ENCODE measurements around the gene MCRS1. TPM values are rescaled to one million over a fixed set of nuclear protein-coding genes. Genes with fewer than 3 reads are reported as not detected.

Gene MCRS1
- total and polyA plus RNA-seq, 2 donors (not counting 3 experiments of a cell fraction or from before 2014, with no cell fraction given): 71.1 to 99.3 TPM

DNA sequence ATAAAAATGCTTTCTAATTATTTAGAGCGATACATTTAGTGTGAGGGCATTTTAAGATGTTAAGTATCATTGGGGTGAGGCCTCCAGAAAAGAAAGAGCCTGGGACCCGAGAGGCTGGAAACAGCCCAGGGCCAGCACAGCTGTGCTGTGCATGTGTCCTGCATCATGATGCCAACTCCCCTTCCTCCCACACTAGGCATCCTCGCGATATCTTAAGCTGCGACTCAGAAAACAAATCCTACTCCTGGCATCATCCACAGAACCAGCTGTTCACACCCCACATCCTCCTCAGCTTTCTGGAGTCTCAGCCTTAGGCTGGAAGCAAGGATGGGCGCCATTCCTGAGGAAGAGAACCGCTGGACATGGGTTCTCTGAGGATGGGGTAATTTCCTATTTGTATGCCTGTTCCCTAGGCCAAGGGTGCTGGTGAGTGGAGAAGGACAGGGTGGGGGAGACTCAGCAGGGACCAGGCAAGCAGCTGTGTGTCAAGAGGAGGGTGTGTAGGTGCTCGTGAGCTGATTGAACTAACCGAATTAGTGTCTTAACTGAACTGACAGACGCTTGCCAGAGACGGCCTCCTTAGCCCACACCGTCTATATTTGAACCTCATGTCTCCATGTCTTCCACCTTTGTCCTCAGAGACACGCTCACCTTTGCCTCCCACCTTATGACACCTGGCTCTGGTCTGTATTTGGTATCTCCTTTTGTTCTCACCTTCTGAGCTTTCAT lies 15.6 kb upstream of the MCRS1 start:
- Histone ChIP-seq H3K9ac (replicated peaks; ENCODE audit: extremely low read depth, insufficient read depth, low read length) (no peak overlapping the region), H3K4me2 (ENCODE audit: insufficient read depth, low read length) (no peak overlapping the region), H3K79me2 (ENCODE audit: control insufficient read depth, insufficient read depth, low read length) (no peaks in the 10 kb centered on the region), H2AFZ (ENCODE audit: low read depth, low read length) (no peak overlapping the region), H3K36me3 (ENCODE audit: control insufficient read depth in 2 of 2, extremely low read depth in 1 of 2, insufficient read depth in 2 of 2, low read length in 2 of 2) (no peaks in the 10 kb centered on the region), H3K9me1 (replicated peaks; ENCODE audit: control insufficient read depth, extremely low read depth, insufficient read depth, low read length) (no peaks in the 10 kb centered on the region), H3K4me3 (replicated peaks in 1 of 3; ENCODE audit: insufficient read depth in 1 of 3, low read depth in 1 of 3, low read length in 3 of 3) (no peak overlapping the region), H4K20me1 (replicated peaks; ENCODE audit: control insufficient read depth, extremely low read depth, insufficient read depth, low read length) (no peaks in the 10 kb centered on the region), H3K27ac (ENCODE audit: insufficient read depth, low read depth, low read length) (no peak overlapping the region), H3K9me3 (replicated peaks; ENCODE audit: control insufficient read depth, insufficient read depth, low read length) (no peaks in the 10 kb centered on the region), H3K27me3 (ENCODE audit: control insufficient read depth in 2 of 2, insufficient read depth in 2 of 2, low read length in 2 of 2) (no peaks in the 10 kb centered on the region), H3K4me1 (ENCODE audit: control insufficient read depth, extremely low read depth, insufficient read depth, low read length) (no peaks in the 10 kb centered on the region)
- POLR2A ChIA-PET: no interaction called here
- CTCF ChIA-PET: interaction anchor here (1.3 to 7.1 kb wide), 5 partner anchors 31 to 251 kb away, joined by 4 to 181 read pairs (median 44); partner anchors contain the start of gene DNAJC22
- FAIRE-seq (no peak), DNase-seq (ENCODE audit: low read depth, low spot score) (no peak)
- no TSS peak for BruUV-seq (replicated peaks)
- dilution Hi-C loops (cut with MboI; ENCODE audit: extremely low pct_ligation_motif_present, low sequenced_read_pairs) (no loop called here), intact Hi-C loops (cut with micrococcal nuclease) (no loop called here)
- TF ChIP-seq MYC (IDR thresholded peaks at IDR 0.05; ENCODE audit: low read depth, low read length) (no peak), JUN (IDR thresholded peaks at IDR 0.05; ENCODE audit: borderline replicate concordance, insufficient read depth, insufficient read length, low read depth) (no peak), GATA2 (IDR thresholded peaks at IDR 0.05; ENCODE audit: insufficient read depth, insufficient read length, low read depth, low read length) (no peak)
- TF ChIP-seq, protein P1, sequence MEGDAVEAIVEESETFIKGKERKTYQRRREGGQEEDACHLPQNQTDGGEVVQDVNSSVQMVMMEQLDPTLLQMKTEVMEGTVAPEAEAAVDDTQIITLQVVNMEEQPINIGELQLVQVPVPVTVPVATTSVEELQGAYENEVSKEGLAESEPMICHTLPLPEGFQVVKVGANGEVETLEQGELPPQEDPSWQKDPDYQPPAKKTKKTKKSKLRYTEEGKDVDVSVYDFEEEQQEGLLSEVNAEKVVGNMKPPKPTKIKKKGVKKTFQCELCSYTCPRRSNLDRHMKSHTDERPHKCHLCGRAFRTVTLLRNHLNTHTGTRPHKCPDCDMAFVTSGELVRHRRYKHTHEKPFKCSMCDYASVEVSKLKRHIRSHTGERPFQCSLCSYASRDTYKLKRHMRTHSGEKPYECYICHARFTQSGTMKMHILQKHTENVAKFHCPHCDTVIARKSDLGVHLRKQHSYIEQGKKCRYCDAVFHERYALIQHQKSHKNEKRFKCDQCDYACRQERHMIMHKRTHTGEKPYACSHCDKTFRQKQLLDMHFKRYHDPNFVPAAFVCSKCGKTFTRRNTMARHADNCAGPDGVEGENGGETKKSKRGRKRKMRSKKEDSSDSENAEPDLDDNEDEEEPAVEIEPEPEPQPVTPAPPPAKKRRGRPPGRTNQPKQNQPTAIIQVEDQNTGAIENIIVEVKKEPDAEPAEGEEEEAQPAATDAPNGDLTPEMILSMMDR (IDR thresholded peaks at IDR 0.05; ENCODE audit: extremely low read depth in 1 of 2, insufficient read depth in 1 of 2, low read depth in 1 of 2, low read length in 2 of 2): no peak

DNA sequence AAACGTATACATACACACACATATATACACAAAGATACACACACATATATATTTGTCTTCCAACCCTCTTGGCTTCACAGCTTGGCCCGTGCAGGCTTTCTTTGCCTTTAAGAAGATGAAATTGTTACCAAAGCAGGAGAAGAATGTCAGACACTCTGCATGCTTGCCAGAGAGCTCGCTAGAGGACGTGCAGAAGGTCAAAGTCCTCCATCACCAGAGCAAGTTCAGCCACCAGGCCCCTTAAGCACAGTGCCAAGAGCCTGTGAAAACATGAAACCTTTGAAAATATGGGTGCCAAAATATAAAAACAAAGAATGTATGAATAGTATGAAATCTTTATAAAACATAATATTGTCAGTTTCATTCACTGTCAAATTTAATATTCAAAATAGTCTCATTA lies 14.9 kb upstream of the MCRS1 start:
- Histone ChIP-seq H3K9me1 (replicated peaks; ENCODE audit: control insufficient read depth, extremely low read depth, insufficient read depth, low read length) (no peaks in the 10 kb centered on the region), H3K4me3 (replicated peaks in 1 of 3; ENCODE audit: insufficient read depth in 1 of 3, low read depth in 1 of 3, low read length in 3 of 3) (no peak overlapping the region), H3K36me3 (ENCODE audit: control insufficient read depth in 2 of 2, extremely low read depth in 1 of 2, insufficient read depth in 2 of 2, low read length in 2 of 2) (no peaks in the 10 kb centered on the region), H3K9me3 (replicated peaks; ENCODE audit: control insufficient read depth, insufficient read depth, low read length) (no peaks in the 10 kb centered on the region), H3K9ac (replicated peaks; ENCODE audit: extremely low read depth, insufficient read depth, low read length) (no peak overlapping the region), H4K20me1 (replicated peaks; ENCODE audit: control insufficient read depth, extremely low read depth, insufficient read depth, low read length) (no peaks in the 10 kb centered on the region), H3K79me2 (ENCODE audit: control insufficient read depth, insufficient read depth, low read length) (no peaks in the 10 kb centered on the region), H3K27ac (ENCODE audit: insufficient read depth, low read depth, low read length) (no peak overlapping the region), H2AFZ (ENCODE audit: low read depth, low read length) (no peak overlapping the region), H3K4me1 (ENCODE audit: control insufficient read depth, extremely low read depth, insufficient read depth, low read length) (no peaks in the 10 kb centered on the region), H3K27me3 (ENCODE audit: control insufficient read depth in 2 of 2, insufficient read depth in 2 of 2, low read length in 2 of 2) (no peaks in the 10 kb centered on the region), H3K4me2 (ENCODE audit: insufficient read depth, low read length) (no peak overlapping the region)
- no peak for TF ChIP-seq POLR2A (IDR thresholded peaks at IDR 0.05; ENCODE audit: low read depth, low read length)
- no peak for TF ChIP-seq JUN (IDR thresholded peaks at IDR 0.05; ENCODE audit: borderline replicate concordance, insufficient read depth, insufficient read length, low read depth)
- TF ChIP-seq, protein P1 (IDR thresholded peaks at IDR 0.05; ENCODE audit: extremely low read depth in 1 of 2, insufficient read depth in 1 of 2, low read depth in 1 of 2, low read length in 2 of 2): no peak
- TF ChIP-seq FOS (IDR thresholded peaks at IDR 0.05; ENCODE audit: borderline replicate concordance, insufficient read depth, low read length): no peak
- TF ChIP-seq POLR2AphosphoS5 (IDR thresholded peaks at IDR 0.05; ENCODE audit: insufficient read depth, low read depth, low read length): no peak
- no peak for TF ChIP-seq MYC (IDR thresholded peaks at IDR 0.05; ENCODE audit: low read depth, low read length)
- TF ChIP-seq, protein P2, sequence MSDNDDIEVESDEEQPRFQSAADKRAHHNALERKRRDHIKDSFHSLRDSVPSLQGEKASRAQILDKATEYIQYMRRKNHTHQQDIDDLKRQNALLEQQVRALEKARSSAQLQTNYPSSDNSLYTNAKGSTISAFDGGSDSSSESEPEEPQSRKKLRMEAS (IDR thresholded peaks at IDR 0.05; ENCODE audit: insufficient read depth, insufficient read length): no peak
- BruUV-seq (replicated peaks): no TSS peak
- FAIRE-seq (no peak), DNase-seq (ENCODE audit: low read depth, low spot score) (no peak)
- intact Hi-C loops (cut with micrococcal nuclease): no loop called here
- ChIA-PET CTCF (interaction anchor here (1.3 to 7.1 kb wide), 5 partner anchors 30 to 250 kb away, joined by 4 to 181 read pairs (median 44); partner anchors contain the start of gene DNAJC22), POLR2A (no interaction called here)
- dilution Hi-C loops (cut with MboI; ENCODE audit: extremely low pct_ligation_motif_present, low sequenced_read_pairs): no loop called here
